Small intestine (tissue), 7 donors: ENCODE results near the gene ALAS1. TPM values are rescaled to one million over a fixed set of nuclear protein-coding genes. Genes with fewer than 3 reads are reported as not detected.

Experiments
- DNase-seq, 2 donors: peaks; one replicate each; pipeline versions ENCODE4 v3.0.0 to v3.0.0-alpha.2; 2013
- FAIRE-seq: peaks from 2 replicates; lab custom pipeline; 2012; peaks lifted over from hg19 to GRCh38; lab: Jason Lieb, UNC
- H3K27ac ChIP-seq, 3 donors: one replicate each; pipeline ENCODE4 v1.5.1; 2013; ENCODE audit warnings: low read length in 2 of 3, mild to moderate bottlenecking in 2 of 3, control low read depth in 1 of 3, inconsistent platforms in 1 of 3, low read depth in 1 of 3, moderate library complexity in 1 of 3
- H3K27me3 ChIP-seq, 3 donors: one replicate each; pipeline ENCODE4 v1.6.1; 2013; ENCODE audit warnings: low read length in 3 of 3, inconsistent platforms in 1 of 3; ENCODE audit not compliant: control insufficient read depth in 3 of 3, insufficient read depth in 3 of 3
- H3K36me3 ChIP-seq, 3 donors: one replicate each; pipeline ENCODE4 v1.6.1; 2013; ENCODE audit warnings: low read length in 3 of 3, inconsistent platforms in 1 of 3, low read depth in 1 of 3, mild to moderate bottlenecking in 1 of 3, moderate library complexity in 1 of 3; ENCODE audit not compliant: control insufficient read depth in 3 of 3, insufficient read depth in 2 of 3
- H3K4me1 ChIP-seq, 3 donors: one replicate each; pipeline ENCODE4 v1.6.1; 2013; ENCODE audit warnings: low read length in 2 of 3, inconsistent platforms in 1 of 3, low read depth in 1 of 3, mild to moderate bottlenecking in 1 of 3, moderate library complexity in 1 of 3; ENCODE audit not compliant: control insufficient read depth in 3 of 3, insufficient read depth in 2 of 3
- H3K4me3 ChIP-seq, 3 donors: one replicate each; pipeline ENCODE4 v1.5.1; 2013; ENCODE audit warnings: low read length in 3 of 3, control low read depth in 1 of 3, inconsistent platforms in 1 of 3, low read depth in 1 of 3, mild to moderate bottlenecking in 1 of 3, moderate library complexity in 1 of 3
- H3K9me3 ChIP-seq, 2 donors: one replicate each; pipeline ENCODE4 v1.6.1; 2013; ENCODE audit warnings: low read depth in 1 of 2, low read length in 1 of 2; ENCODE audit not compliant: control insufficient read depth in 2 of 2, insufficient read depth in 1 of 2
- WGBS, 3 donors: extraction: QIAGEN DNeasy Blood & Tissue Kit; methylation state at CpG; one replicate each; pipeline ENCODE4 v1.1.7; 2013; 5-methylcytosine and 5-hydroxymethylcytosine counted together
- polyA plus RNA-seq, 4 donors: library from polyadenylated mRNA; stranded (reverse) in 3 of 4; unstranded in 1 of 4; fragments of 200-250 nt in 3 of 4; fragments of 120-200 nt in 1 of 4; gene quantifications; one replicate each; pipeline versions ENCODE4 v1.2.1 to v1.2.3, GENCODE V29; 2013
- donor health status: healthy with polysubstance abuse.
- donor health status: control.
- donor health status: control.
- donor health status: Bipolar disorder and iron deficiency.
- donor health status: healthy.

The ALAS1 gene
- polyA plus RNA-seq, 4 donors, result 40.9 to 99.7 (median 65.3) TPM

- no peak overlapping the region for H3K4me3 ChIP-seq
- H3K9me3 ChIP-seq, result no peaks in the 10 kb centered on the region
- H3K36me3 ChIP-seq, result no peaks in the 10 kb centered on the region
- peaks cover 0 to 2% (median under 1%) of the 10 kb centered on the region in 3 donors for H3K4me1 ChIP-seq
- DNase-seq (no peak), FAIRE-seq (no peak)
- 96 to 100% (median 100%) methylated on average over 1 of the region's 1 CpG for WGBS, 3 donors
- H3K27ac ChIP-seq, result no peak overlapping the region
- no peaks in the 10 kb centered on the region for H3K27me3 ChIP-seq
Observed at GRCh38 chr3:52178537-52178936, 19.4 kb upstream of the ALAS1 start.

DNA sequence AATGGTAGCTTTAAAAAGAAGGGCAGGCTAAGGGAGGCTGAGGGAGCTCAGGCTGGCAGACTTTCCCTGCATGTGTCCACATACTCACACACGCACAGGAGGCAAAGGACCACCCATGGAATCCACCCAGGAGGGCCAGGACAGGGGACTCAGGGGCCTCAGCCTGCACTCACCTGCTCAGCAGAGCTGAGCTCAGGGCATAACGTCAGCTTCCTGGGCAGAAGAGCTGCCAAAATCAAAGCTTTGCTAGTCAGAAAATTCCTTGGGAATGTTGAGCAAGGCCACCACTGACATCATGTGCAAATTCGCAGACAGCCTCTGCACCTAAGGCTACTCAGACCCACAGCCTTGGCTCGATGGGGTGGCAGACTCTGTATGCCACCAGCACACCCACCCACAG is 16.4 kb upstream of the ALAS1 start:
- Histone ChIP-seq H3K27ac (no peak overlapping the region), H3K4me3 (no peak overlapping the region), H3K27me3 (no peaks in the 10 kb centered on the region), H3K4me1 (peaks cover 0 to 8% (median 2%) of the 10 kb centered on the region in 3 donors), H3K36me3 (no peaks in the 10 kb centered on the region), H3K9me3 (no peaks in the 10 kb centered on the region)
- WGBS, 3 donors, result 76 to 82% (median 79%) methylated on average over 4 of the region's 4 CpGs
- DNase-seq, result no peak
- no peak for FAIRE-seq

GRCh38 chr3:52182196-52182595 is 15.8 kb upstream of the ALAS1 start:
- 69 to 78% (median 69%) methylated on average over 5 of the region's 5 CpGs for WGBS, 3 donors
- FAIRE-seq, result no peak
- H3K27ac ChIP-seq, result peak overlapping the region in 1 of 3 donors; percentile 31

GRCh38 chr3:52182691-52183090 is 15.3 kb upstream of the ALAS1 start:
- Histone ChIP-seq H3K27ac (peak overlapping the region in 1 of 3 donors; percentile 31), H3K4me1 (peaks cover 0 to 8% (median 2%) of the 10 kb centered on the region in 3 donors), H3K27me3 (no peaks in the 10 kb centered on the region), H3K36me3 (no peaks in the 10 kb centered on the region), H3K9me3 (no peaks in the 10 kb centered on the region), H3K4me3 (no peak overlapping the region)
- WGBS, 3 donors, result 85 to 96% (median 91%) methylated on average over 4 of the region's 4 CpGs
- FAIRE-seq (no peak), DNase-seq (no peak)

More at GRCh38 chr3:52182196-52182595, 15.8 kb upstream of the ALAS1 start:
- Histone ChIP-seq H3K36me3 (no peaks in the 10 kb centered on the region), H3K4me1 (peaks cover 0 to 8% (median 2%) of the 10 kb centered on the region in 3 donors), H3K4me3 (no peak overlapping the region), H3K27me3 (no peaks in the 10 kb centered on the region), H3K9me3 (no peaks in the 10 kb centered on the region)
- DNase-seq, result peak in 1 of 2 donors; percentile 15

DNA sequence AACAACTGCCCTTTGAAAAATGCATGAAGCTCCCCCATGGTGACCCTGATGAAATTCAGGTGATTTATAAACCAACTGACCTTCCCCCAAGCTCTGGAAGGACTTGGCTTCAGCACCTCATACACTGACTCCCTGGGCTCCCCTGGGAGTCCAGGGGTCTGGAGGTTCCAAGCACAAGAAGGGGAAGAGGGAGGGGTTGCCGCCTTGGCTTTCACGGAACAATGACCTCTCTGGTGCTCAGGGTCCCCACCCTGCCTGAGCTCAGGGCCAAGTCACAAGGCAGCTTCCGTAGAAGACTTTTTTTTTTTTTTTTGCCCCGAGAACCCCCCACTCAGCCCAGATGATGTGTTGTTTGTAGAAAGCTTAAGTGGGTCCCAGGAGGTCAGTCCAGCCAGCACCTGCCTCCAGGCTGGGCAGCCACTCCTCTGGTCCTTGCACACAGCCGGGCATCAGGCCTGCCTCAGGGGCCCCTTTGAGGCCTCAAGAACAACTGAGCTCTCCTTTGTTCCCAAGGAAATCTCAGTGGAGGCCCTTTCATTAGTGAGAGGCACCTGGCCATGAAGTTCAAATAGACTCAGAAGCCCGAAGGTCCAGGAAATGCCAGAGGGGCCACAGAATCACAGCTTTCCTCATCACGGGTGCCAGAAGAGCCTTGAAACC is 14.0 kb upstream of the ALAS1 start:
- Histone ChIP-seq H3K27ac (no peak overlapping the region), H3K9me3 (no peaks in the 10 kb centered on the region), H3K4me1 (peaks cover 0 to 19% (median 2%) of the 10 kb centered on the region in 3 donors), H3K36me3 (no peaks in the 10 kb centered on the region), H3K4me3 (no peak overlapping the region), H3K27me3 (no peaks in the 10 kb centered on the region)
- FAIRE-seq (no peak), DNase-seq (peak in 1 of 2 donors; percentile 39)
- 76 to 83% (median 77%) methylated on average over 7 of the region's 7 CpGs for WGBS, 3 donors

DNA sequence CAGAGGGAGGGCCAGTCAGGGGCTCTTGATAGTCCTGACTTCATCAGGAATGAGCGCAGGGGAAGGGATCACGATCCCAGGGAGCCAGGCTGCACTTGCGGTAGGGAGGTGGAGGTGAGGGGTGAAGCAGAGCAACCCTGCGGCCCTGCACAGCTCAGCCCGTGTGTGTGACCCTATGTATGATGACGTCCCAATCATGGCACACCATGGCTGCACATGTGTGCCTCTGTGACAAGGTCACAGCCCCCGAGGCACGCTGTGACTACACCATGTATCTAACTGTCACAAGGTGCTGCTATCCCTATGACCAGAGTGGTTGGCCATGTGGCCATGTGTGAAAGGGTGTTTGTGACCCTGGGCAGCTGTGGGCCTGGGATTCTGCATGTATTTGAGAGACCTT is 13.3 kb upstream of the ALAS1 start:
- DNase-seq (no peak), FAIRE-seq (no peak)
- H3K9me3 ChIP-seq, result no peaks in the 10 kb centered on the region
- no peak overlapping the region for H3K27ac ChIP-seq
- peaks cover 0 to 26% (median 2%) of the 10 kb centered on the region in 3 donors for H3K4me1 ChIP-seq
- H3K4me3 ChIP-seq, result no peak overlapping the region
- no peaks in the 10 kb centered on the region for H3K36me3 ChIP-seq
- WGBS, 3 donors, result 90 to 91% (median 91%) methylated on average over 8 of the region's 8 CpGs
- H3K27me3 ChIP-seq, result no peaks in the 10 kb centered on the region

- 93 to 95% (median 93%) methylated on average over 6 of the region's 6 CpGs for WGBS, 3 donors
- DNase-seq, result no peak
- no peak for FAIRE-seq
Observed at GRCh38 chr3:52185311-52185710, 12.6 kb upstream of the ALAS1 start.

DNA sequence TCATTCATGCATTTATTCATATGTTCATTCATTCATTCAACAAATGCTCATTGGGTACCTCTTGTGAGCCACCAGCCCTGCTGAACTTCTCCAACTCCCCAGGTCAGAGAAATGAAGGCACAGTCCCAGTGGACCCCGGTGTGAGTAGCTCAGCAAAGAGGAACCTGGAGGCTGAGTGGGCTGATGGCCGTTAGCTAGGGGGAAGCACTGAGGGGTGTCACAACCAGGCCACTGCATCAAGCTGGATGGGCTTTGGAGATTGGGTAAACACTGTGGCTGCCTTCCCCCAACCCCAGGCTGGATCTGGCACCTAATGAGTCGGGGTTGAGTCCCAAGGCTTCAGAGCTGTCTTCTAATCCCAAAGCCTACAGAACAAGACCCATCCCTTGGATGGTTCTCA is 12.1 kb upstream of the ALAS1 start:
- no peak overlapping the region for H3K27ac ChIP-seq
- no peaks in the 10 kb centered on the region for H3K27me3 ChIP-seq
- H3K36me3 ChIP-seq, result no peaks in the 10 kb centered on the region
- peaks cover 0 to 29% (median 2%) of the 10 kb centered on the region in 3 donors for H3K4me1 ChIP-seq
- FAIRE-seq, result no peak
- no peak overlapping the region for H3K4me3 ChIP-seq
- WGBS, 3 donors, result 83 to 86% (median 85%) methylated on average over 3 of the region's 3 CpGs
- DNase-seq, result no peak
- H3K9me3 ChIP-seq, result no peaks in the 10 kb centered on the region

More at GRCh38 chr3:52185311-52185710, 12.6 kb upstream of the ALAS1 start:
- no peak overlapping the region for H3K27ac ChIP-seq
- no peak overlapping the region for H3K4me3 ChIP-seq
- peaks cover 0 to 29% (median 2%) of the 10 kb centered on the region in 3 donors for H3K4me1 ChIP-seq
- H3K9me3 ChIP-seq, result no peaks in the 10 kb centered on the region
- H3K27me3 ChIP-seq, result no peaks in the 10 kb centered on the region
- no peaks in the 10 kb centered on the region for H3K36me3 ChIP-seq
